Lower leg skin (tissue), 3 donors: ENCODE measurements around the gene CFAP73.

Experiments used
- POLR2A ChIP-seq, 2 donors: fragments of 450-650 bp; IDR thresholded peaks; one replicate each; pipeline ENCODE4 v1.6.1; 2016 to 2017; ENCODE audit warnings: antibody characterized with exemption in 2 of 2, mild to moderate bottlenecking in 1 of 2, moderate library complexity in 1 of 2
- TF ChIP-seq, protein P1 (sequence below), 3 donors: fragments of 450-650 bp; IDR thresholded peaks; one replicate each; pipeline ENCODE4 v1.5.1; 2016; ENCODE audit warnings: antibody characterized with exemption in 3 of 3, mild to moderate bottlenecking in 3 of 3, moderate library complexity in 2 of 3

GRCh38 chr12:113136128-113136989, 13.2 kb upstream of the CFAP73 start:
- TF ChIP-seq, protein P1, sequence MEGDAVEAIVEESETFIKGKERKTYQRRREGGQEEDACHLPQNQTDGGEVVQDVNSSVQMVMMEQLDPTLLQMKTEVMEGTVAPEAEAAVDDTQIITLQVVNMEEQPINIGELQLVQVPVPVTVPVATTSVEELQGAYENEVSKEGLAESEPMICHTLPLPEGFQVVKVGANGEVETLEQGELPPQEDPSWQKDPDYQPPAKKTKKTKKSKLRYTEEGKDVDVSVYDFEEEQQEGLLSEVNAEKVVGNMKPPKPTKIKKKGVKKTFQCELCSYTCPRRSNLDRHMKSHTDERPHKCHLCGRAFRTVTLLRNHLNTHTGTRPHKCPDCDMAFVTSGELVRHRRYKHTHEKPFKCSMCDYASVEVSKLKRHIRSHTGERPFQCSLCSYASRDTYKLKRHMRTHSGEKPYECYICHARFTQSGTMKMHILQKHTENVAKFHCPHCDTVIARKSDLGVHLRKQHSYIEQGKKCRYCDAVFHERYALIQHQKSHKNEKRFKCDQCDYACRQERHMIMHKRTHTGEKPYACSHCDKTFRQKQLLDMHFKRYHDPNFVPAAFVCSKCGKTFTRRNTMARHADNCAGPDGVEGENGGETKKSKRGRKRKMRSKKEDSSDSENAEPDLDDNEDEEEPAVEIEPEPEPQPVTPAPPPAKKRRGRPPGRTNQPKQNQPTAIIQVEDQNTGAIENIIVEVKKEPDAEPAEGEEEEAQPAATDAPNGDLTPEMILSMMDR (IDR thresholded peaks at IDR 0.05), result no peak
- no peak for TF ChIP-seq POLR2A (IDR thresholded peaks at IDR 0.05)
